GM12872 (cell line): ENCODE data around the gene ABCC3.

Source experiments
- CTCF ChIP-seq: IDR thresholded peaks from 3 replicates; pipeline ENCODE4 v1.5.1; 2011; ENCODE audit warnings: low read depth, mild to moderate bottlenecking, low read length, moderate library complexity; ENCODE audit not compliant: insufficient read depth

ABCC3 gene

GRCh38 chr17:50667259-50668024 is 32.8 kb downstream of the ABCC3 start:
- TF ChIP-seq CTCF: no peak

GRCh38 chr17:50668025-50668837 is 33.5 kb downstream of the ABCC3 start:
- TF ChIP-seq CTCF: no peak

GRCh38 chr17:50668838-50669581 is 34.3 kb downstream of the ABCC3 start:
- no peak for TF ChIP-seq CTCF

GRCh38 chr17:50672071-50672470 is 37.4 kb downstream of the ABCC3 start:
- no peak for TF ChIP-seq CTCF

- TF ChIP-seq CTCF: no peak
Measured at GRCh38 chr17:50672831-50673551, 38.3 kb downstream of the ABCC3 start.

- TF ChIP-seq CTCF: no peak
Measured at GRCh38 chr17:50675190-50675589, 40.5 kb downstream of the ABCC3 start.

- no peak for TF ChIP-seq CTCF
Measured at GRCh38 chr17:50675627-50676026, 40.9 kb downstream of the ABCC3 start.
